Kidney capillary endothelial cell (primary cell): ENCODE measurements around the gene CDKAL1.
"Not testable (repeated sequence)": the region's sequence is repeated elsewhere in the genome, so short reads cannot be mapped to it uniquely, and the experiment has no call there.

ENCODE experiments used
- DNase-seq: peaks from one replicate; pipeline ENCODE4 v3.0.0-alpha.2; 2018; ENCODE audit warnings: low spot score

The CDKAL1 gene

GRCh38 chr6:20554326-20554725 lies 20.1 kb downstream of the CDKAL1 start:
- no peak for DNase-seq

- no peak for DNase-seq
These were observed 20.6 kb downstream of the CDKAL1 start for GRCh38 chr6:20554817-20555216.

DNA sequence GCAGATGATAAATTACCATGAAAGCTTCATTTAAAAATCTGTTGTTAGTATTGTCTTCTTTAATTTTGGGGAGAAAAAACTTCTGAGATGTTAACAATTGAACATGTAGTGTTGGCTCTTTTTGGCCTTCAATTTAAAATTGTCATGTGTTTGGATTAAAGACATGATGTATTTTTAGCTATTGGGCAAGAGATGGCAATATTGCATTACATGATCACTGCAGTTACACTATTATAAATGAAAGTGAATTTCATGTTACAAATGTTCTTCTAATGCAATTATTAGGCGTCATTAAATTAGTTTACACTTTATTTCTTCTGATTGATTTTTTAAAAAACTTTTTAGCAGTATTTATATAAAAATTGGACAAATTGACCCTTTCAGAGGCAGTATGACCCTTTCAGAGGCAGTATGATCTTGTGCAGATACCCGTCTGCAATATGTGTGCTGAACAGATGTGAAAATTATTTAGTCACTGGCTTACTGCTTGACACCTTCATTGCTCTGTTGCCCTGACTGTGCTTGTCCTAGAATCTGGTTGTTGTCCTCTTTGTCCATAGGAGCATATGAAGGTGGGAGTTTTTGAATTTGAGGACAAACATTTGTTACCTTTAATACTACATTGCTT lies 25.8 kb downstream of the CDKAL1 start:
- no peak for DNase-seq

DNA sequence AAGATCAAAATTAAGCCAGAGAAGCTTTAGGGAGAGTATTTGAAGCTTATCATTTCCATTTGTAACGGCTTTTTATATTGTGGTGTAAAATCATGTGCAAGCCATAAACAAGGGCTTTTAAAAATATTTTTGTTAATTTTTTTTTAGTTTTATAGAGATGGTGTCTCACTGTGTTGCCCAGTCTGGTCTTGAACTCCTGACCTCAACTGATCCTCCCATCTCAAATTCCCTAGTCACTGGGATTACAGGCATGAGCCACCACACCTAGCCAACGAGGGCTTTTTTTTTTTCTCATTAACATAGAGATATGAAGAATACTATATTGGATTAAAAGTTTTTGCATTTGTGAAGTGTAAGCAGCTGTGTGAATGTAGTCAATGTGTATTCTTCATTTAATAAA lies 29.1 kb downstream of the CDKAL1 start:
- no peak for DNase-seq

GRCh38 chr6:20564269-20564668 lies 30.0 kb downstream of the CDKAL1 start:
- DNase-seq = peak; percentile 64

DNA sequence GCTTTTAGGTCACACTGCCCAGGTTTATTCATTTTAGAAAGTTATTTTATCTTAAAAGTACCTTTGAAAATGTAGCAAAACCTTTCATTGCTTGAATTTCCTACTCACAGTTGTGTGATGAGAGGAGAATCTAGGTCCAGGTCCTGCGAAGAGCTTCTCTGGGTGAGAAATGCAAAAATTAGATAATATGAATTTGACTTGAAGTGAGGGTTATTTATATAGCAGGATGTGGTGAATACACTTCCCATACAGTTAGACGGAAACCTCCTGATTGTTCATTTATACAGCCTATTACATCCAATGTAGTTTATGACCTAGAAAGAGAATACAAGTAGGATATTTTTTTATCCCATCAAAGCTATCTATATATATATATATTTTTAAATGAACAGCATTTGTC lies 30.5 kb downstream of the CDKAL1 start:
- DNase-seq = peak; percentile 47

DNA sequence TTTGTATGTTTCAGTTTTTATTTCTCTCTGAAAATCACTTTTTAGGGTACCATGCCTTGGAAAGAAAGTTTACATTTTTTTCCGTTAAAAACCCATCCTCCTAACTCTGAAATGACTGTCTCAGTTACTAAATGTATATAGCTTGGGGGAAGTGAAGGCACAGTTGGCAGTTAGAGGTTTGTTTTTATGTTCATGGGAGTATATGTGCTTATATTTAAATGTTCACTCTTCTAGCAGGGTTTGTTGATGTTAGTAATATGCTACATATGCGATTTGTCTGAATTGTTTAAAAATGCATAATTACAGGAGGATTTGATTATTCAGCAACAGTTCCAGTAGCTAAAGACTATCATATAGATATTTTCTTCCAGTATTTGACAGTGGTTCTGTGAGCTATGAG lies 31.1 kb downstream of the CDKAL1 start:
- no peak for DNase-seq

DNA sequence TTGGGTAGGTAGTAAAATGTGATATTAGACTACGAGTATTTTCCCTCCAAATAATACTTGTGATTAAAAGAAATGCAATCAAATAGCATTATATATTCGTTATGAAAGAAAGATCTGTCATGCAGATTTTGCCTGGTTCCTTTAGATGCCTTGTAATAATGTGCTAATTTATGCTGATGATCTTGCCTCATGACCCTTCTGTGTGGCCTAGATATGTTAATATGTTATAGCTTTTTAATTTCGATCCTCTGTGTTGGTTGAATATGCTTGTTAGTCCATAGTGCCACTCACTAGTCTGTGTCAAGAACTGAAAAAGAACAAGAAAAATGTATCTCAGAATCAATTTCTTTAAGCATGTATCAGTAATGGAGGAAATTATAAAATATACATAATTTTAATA lies 31.9 kb downstream of the CDKAL1 start:
- no peak for DNase-seq

DNA sequence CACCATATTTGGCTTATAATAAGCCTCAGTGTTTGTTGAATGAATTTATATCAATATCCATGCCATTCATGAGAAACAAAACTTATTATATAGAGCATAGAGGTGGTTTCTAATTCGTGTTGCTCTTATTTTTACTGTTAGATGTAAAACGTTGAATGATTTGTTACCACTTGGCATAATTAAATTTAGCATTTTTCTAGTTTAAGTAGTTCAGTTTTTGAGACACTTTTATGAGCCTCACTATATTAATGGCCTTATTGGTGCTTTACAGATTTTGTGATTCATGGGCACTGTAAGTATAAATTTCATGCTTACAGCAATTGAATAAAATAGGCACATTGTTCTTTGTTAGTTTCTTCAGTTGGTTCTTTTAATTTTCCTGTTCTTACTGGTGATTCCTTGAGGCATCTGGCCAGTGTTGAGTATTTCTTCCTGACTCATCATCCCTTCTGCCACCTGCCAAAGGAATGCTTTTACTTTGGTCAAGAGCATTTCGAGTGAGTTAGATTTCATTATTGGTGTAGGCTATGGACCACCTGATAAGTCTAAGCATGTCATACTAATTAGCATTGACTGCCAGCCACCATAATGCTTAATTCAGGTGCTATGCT lies 34.8 kb downstream of the CDKAL1 start:
- no peak for DNase-seq

DNA sequence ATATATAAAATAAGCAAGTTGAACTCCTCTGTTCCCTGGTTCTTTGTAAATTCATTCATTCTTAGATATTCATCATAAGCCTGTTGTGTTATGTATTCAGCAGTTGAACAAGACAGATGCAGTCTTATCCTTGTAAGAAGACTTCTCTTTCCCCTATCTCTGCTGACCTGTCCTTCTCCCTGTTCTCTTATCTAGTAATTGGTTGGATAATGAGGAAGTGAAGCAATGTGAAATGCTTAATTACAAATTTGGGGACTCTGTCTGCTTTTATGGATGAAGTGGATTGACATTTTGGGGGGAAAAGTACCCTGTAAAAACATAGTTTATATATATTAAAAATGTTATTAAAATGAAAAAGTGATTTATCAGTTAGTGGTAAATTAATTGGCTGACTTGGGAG lies 37.0 kb downstream of the CDKAL1 start:
- no peak for DNase-seq

DNA sequence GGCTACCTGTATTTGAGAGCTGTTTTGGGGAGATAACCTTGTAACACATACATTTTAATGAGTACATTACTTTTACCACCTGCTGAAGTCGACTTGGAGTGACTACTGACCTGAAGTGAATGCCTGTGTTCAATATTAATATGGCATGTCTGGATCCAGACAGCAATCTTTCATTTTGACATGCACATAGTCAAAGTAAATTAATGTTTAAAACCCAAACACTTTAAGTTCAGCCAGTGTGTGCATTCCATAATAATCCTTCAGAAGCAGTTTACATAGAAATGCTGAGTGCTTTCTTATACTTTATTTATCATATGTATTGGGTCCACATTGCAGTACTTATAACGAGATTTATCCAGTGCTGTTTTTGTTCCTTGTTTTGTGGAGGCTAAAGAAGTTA lies 38.0 kb downstream of the CDKAL1 start:
- no peak for DNase-seq

DNA sequence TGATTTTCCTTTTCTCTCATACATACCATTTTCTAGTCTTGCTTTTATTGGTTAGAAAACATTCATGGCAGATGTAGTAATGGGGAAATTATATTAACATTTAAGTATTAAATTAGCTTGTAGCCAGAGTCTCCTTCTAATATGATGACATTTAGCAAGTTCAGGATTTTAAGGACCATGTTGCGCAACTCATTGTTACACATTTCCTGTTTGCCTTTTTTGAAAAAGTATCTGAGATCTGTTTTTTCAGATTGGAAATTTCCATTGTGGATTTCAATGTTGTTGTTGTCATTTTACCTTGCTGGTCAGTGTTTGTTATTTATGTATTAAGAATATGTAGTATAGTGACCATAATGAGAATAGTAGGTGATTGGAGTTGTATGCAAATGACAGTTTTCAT lies 38.7 kb downstream of the CDKAL1 start:
- DNase-seq = no peak

GRCh38 chr6:20574355-20574754 lies 40.1 kb downstream of the CDKAL1 start:
- DNase-seq = no peak

DNA sequence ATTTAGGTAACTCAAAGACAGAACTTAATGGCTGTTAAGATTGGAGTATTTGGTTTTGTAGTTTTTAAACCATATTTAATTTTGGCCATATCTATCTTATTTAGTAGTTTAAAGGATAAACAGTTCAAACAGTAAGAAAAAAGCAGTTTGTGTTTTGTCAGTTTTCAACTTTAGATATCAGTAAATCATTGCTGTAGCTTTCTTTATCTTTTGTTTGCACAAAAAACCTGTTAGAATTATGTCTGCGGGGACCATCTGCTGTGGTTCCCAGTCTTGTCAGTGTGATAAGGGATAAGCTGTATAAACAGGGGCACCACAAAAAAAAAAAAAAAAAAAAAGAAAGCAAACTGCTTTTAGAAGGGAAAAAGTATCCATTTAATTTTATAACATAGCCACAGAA lies 40.9 kb downstream of the CDKAL1 start:
- no peak for DNase-seq

- DNase-seq = no peak
These were observed 41.6 kb downstream of the CDKAL1 start for GRCh38 chr6:20575704-20576451.

DNA sequence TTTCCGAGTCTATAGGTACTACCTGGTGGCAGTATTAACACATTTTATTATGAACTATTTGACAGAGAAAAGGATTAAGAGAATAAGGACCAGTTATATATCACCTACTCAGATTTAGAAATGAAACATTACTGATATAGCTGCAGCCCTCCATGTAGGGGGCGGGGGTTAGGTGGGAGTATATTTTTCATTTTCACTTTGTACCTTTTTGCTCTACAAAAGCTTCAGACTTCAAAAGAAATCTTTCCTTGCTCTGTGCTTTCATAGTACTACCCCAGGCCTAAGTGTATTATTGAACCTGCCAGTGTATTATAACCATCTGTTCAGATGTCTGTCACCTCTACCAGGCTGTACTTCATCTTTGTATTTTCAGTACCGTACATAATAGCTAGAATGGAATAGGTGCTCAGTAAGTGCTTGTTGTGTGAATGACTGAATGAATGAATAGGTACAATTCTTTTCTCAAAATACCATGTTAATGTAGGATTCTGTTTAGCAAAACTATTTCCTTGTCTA lies 43.0 kb downstream of the CDKAL1 start:
- no peak for DNase-seq

DNA sequence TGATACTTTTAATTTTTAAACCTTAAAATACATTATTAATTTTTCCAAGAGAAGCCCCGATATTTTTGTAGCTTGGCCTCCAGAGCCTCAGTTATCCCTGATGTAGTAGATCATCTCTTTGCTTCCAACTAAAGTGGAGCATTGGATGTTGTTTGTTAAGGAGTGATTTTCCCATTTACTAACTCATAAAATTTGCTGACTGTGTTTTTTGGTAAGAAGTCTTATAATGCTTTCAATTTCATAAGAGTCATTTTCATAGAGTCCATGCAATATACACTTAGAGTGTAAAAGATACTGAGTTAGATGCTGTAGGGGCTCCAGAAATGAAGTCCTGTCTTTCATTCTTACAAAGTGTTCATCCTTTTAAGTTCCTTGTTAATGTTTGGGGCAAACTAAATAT lies 46.8 kb downstream of the CDKAL1 start:
- DNase-seq = no peak

GRCh38 chr6:20582586-20583443 lies 48.6 kb downstream of the CDKAL1 start:
- DNase-seq = no peak

DNA sequence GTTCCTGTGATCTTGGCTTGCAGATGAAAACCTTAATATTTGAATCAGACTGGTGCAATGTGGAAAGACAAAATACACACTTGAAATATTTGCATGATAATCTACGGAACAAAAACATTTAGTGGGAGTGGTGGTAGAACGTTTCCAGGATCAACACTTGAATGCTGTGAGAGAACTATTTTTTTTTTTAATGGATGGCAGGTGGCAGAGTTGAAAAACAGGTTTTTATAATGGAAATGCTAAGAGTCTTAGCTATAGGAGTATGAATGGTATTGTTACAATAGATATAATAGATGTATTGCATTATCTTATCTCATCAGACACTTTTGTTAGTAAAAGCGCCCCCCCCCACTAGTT lies 49.2 kb downstream of the CDKAL1 start:
- DNase-seq = no peak

DNA sequence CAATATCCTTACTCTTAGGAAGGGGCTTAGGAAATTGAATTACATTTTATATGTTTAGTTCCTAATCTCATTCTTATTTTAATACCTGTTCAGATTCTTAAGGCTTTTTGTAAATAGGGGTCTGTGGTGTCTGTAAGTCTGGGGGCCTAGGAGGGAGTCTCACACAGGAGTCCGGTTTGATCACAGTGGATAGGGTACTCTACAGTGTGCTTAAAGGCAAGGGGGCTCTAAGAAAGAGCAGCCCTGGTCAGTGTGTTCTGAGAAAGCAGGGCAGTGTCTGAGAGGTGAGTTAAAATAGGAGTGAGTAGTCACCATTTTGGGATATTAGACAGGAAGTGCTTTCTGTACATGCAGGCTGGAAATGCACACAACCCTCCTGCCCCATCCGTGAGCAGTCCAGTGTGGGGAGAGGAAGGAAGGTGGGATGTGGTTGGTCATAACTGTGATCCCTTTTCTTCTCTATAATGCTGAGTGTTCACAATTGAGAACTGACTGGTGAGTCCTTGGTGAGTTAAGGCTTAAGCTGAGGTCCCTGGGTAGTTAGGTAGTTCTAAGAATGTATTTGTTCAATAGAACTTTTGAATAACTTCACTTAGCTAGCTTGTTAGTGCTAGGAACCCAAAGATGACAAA lies 50.0 kb downstream of the CDKAL1 start:
- DNase-seq = peak; percentile 21

- DNase-seq = no peak
These were observed 55.0 kb downstream of the CDKAL1 start for GRCh38 chr6:20589266-20589665.

- not testable (repeated sequence) for DNase-seq
These were observed 56.2 kb downstream of the CDKAL1 start for GRCh38 chr6:20590476-20590875.
